ENCODE data around the gene RMND5B. TPM values are rescaled to one million over a fixed set of nuclear protein-coding genes. Genes with fewer than 3 reads are reported as not detected.

RMND5B gene
- total RNA-seq, 1 donor from 2014 or later, result 39.5 TPM

DNA sequence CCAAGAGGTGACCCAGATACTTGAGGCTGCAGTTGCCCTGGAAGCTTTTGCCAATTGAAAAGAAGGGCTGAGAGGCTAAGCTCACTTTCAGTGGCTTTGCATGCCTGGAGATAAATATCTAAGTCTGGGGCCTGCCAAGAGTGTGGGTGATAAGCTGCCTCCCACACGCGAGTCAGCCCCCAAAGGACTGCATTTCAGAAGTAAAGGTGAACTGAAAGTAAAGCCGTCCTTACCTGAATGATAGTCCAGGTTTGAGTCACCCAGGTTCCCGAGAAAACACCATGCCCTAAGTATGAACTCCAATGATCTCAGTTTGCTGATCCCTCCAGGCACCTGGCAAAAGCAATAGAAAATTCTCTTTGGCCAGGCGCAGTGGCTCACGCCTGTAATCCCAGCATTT is 40.0 kb upstream of the RMND5B start:
- TF ChIP-seq, protein P1, sequence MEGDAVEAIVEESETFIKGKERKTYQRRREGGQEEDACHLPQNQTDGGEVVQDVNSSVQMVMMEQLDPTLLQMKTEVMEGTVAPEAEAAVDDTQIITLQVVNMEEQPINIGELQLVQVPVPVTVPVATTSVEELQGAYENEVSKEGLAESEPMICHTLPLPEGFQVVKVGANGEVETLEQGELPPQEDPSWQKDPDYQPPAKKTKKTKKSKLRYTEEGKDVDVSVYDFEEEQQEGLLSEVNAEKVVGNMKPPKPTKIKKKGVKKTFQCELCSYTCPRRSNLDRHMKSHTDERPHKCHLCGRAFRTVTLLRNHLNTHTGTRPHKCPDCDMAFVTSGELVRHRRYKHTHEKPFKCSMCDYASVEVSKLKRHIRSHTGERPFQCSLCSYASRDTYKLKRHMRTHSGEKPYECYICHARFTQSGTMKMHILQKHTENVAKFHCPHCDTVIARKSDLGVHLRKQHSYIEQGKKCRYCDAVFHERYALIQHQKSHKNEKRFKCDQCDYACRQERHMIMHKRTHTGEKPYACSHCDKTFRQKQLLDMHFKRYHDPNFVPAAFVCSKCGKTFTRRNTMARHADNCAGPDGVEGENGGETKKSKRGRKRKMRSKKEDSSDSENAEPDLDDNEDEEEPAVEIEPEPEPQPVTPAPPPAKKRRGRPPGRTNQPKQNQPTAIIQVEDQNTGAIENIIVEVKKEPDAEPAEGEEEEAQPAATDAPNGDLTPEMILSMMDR (IDR thresholded peaks at IDR 0.05), result no peak
- Mint-ChIP-seq H3K36me3 (ENCODE audit: unreplicated experiment) (no peaks in the 10 kb centered on the region), H3K27me3 (ENCODE audit: unreplicated experiment) (peaks cover 2% of the 10 kb centered on the region), H3K9me3 (ENCODE audit: unreplicated experiment) (peaks cover 4% of the 10 kb centered on the region), H3K27ac (ENCODE audit: unreplicated experiment) (no peak overlapping the region), H3K4me1 (ENCODE audit: unreplicated experiment) (no peaks in the 10 kb centered on the region), H3K4me3 (ENCODE audit: unreplicated experiment) (no peak overlapping the region)
- DNase-seq (ENCODE audit: extremely low spot score, unreplicated experiment), result no peak

DNA sequence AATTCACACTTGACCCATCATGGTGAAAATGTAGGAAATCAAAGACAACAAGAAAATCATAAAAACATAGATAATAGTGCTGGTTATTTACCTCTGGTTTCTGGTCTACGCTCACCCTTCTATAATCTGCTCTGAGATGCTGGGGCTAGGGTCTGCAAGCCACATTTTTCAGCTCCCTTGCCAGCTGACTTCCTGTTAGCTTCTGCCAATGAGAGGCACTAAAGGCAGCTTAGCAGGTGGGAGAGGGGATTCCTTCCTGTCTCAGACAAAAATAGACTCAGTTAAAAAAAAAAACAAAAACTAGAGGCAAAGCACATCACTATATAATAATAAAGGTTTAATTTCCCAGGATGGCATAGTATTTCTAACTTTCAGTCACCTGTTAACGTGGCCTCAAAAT is 37.7 kb upstream of the RMND5B start:
- Mint-ChIP-seq H3K27me3 (ENCODE audit: unreplicated experiment) (peaks cover 2% of the 10 kb centered on the region), H3K27ac (ENCODE audit: unreplicated experiment) (no peak overlapping the region), H3K4me1 (ENCODE audit: unreplicated experiment) (no peaks in the 10 kb centered on the region), H3K4me3 (ENCODE audit: unreplicated experiment) (no peak overlapping the region), H3K9me3 (ENCODE audit: unreplicated experiment) (peaks cover 10% of the 10 kb centered on the region), H3K36me3 (ENCODE audit: unreplicated experiment) (no peaks in the 10 kb centered on the region)
- no peak for DNase-seq (ENCODE audit: extremely low spot score, unreplicated experiment)
- TF ChIP-seq, protein P1 (IDR thresholded peaks at IDR 0.05), result no peak

DNA sequence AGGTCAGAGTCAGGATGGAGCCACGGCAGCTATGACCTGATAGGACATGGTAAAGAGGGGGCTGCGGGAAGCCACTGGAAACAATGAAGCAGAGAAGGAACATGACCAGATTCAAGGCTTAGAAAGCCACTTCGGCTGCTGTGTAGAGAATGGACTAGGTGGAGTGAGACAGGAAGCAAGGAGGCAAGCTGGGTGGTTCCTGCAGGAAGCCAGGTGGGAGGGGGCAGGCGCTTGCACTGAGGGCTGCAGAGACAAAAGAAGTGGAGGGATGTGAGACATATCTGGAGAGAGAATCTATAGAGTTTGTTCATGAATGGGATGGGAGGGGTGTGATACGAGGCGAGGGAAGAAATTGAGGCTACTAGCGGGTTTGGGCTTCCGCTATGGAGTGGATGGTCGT is 36.5 kb upstream of the RMND5B start:
- no peaks in the 10 kb centered on the region for H3K36me3 Mint-ChIP-seq (ENCODE audit: unreplicated experiment)
- H3K27me3 Mint-ChIP-seq (ENCODE audit: unreplicated experiment), result no peaks in the 10 kb centered on the region
- peaks cover 10% of the 10 kb centered on the region for H3K9me3 Mint-ChIP-seq (ENCODE audit: unreplicated experiment)
- H3K27ac Mint-ChIP-seq (ENCODE audit: unreplicated experiment), result no peak overlapping the region
- no peaks in the 10 kb centered on the region for H3K4me1 Mint-ChIP-seq (ENCODE audit: unreplicated experiment)
- TF ChIP-seq, protein P1 (IDR thresholded peaks at IDR 0.05), result no peak
- DNase-seq (ENCODE audit: extremely low spot score, unreplicated experiment), result no peak
- H3K4me3 Mint-ChIP-seq (ENCODE audit: unreplicated experiment), result no peak overlapping the region

DNA sequence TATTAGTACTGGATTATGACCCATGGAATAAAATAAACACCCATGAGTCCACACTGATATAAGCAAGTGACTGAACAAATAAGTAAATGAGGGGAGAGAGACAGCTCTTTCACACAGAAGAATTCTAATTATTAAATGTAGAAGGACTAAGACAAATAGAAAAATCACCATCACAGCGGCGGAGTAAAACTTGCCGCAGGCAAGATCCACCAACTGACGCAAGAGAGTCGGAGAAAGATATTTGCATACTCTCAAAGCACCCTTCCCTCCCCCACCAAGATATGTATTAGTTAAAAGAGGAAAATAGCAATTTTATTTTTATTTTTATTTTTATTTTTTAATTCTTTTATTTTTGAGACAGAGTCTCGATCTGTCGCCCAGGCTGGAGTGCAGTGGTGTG is 32.1 kb upstream of the RMND5B start:
- DNase-seq (ENCODE audit: extremely low spot score, unreplicated experiment), result no peak
- peaks cover 10% of the 10 kb centered on the region for H3K9me3 Mint-ChIP-seq (ENCODE audit: unreplicated experiment)
- TF ChIP-seq, protein P1 (IDR thresholded peaks at IDR 0.05), result no peak
- H3K4me1 Mint-ChIP-seq (ENCODE audit: unreplicated experiment), result no peaks in the 10 kb centered on the region
- no peaks in the 10 kb centered on the region for H3K36me3 Mint-ChIP-seq (ENCODE audit: unreplicated experiment)
- no peaks in the 10 kb centered on the region for H3K27me3 Mint-ChIP-seq (ENCODE audit: unreplicated experiment)
- no peak overlapping the region for H3K4me3 Mint-ChIP-seq (ENCODE audit: unreplicated experiment)
- no peak overlapping the region for H3K27ac Mint-ChIP-seq (ENCODE audit: unreplicated experiment)

DNA sequence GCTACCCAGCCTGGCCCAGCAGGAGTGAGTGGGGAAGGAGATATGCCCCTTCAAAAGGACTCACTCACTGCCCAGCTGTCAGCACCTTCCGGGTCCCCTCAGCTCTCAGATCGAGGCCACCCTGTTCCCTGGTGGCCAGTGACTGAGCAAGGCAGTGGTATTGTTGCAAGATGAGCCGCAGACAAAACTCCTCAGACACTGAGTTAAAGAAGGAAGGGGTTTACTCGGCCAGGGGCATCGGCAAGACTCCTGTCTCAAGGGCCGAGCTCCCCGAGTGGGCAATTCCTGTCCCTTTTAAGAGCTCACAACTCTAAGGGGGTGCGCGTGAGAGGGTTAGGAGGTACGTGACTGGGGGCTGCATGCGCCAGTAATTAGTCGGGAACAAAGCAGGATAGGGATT is 27.2 kb upstream of the RMND5B start:
- TF ChIP-seq, protein P1 (IDR thresholded peaks at IDR 0.05), result no peak
- no peaks in the 10 kb centered on the region for H3K36me3 Mint-ChIP-seq (ENCODE audit: unreplicated experiment)
- no peak overlapping the region for H3K4me3 Mint-ChIP-seq (ENCODE audit: unreplicated experiment)
- no peak overlapping the region for H3K27ac Mint-ChIP-seq (ENCODE audit: unreplicated experiment)
- no peaks in the 10 kb centered on the region for H3K9me3 Mint-ChIP-seq (ENCODE audit: unreplicated experiment)
- no peak for DNase-seq (ENCODE audit: extremely low spot score, unreplicated experiment)
- peaks cover 2% of the 10 kb centered on the region for H3K4me1 Mint-ChIP-seq (ENCODE audit: unreplicated experiment)
- H3K27me3 Mint-ChIP-seq (ENCODE audit: unreplicated experiment), result no peaks in the 10 kb centered on the region
